Effector memory CD4-positive, alpha-beta T cell (primary cell): ENCODE results near the gene CADPS.

Experiments
- DNase-seq, 3 donors: peaks; one replicate each; pipeline ENCODE4 v3.0.0-alpha.2; 2020
- H3K27ac ChIP-seq: 2 replicates; pipeline ENCODE4 v1.7.0; 2013; ENCODE audit warnings: mild to moderate bottlenecking, low read length, moderate library complexity; ENCODE audit not compliant: insufficient read depth, poor library complexity, severe bottlenecking
- H3K27me3 ChIP-seq: replicated peaks from 2 replicates; pipeline ENCODE4 v1.7.0; 2013; ENCODE audit warnings: mild to moderate bottlenecking, low read length; ENCODE audit not compliant: insufficient read depth, control insufficient read depth, poor library complexity, severe bottlenecking
- H3K36me3 ChIP-seq: 2 replicates; pipeline ENCODE4 v1.7.0; 2013; ENCODE audit warnings: mild to moderate bottlenecking, low read length, moderate library complexity; ENCODE audit not compliant: control insufficient read depth, insufficient read depth
- H3K4me1 ChIP-seq: 2 replicates; pipeline ENCODE4 v1.7.0; 2013; ENCODE audit warnings: low read length, mild to moderate bottlenecking; ENCODE audit not compliant: control insufficient read depth, insufficient read depth, poor library complexity, severe bottlenecking
- H3K4me3 ChIP-seq: 2 replicates; pipeline ENCODE4 v1.7.0; 2013; ENCODE audit warnings: low read length, low read depth, mild to moderate bottlenecking; ENCODE audit not compliant: insufficient read depth, poor library complexity, severe bottlenecking
- H3K9me3 ChIP-seq: 2 replicates; pipeline ENCODE4 v1.7.0; 2013; ENCODE audit warnings: mild to moderate bottlenecking, low read length, moderate library complexity; ENCODE audit not compliant: control insufficient read depth

The CADPS gene

GRCh38 chr3:62727981-62728380 lies 147.2 kb downstream of the CADPS start:
- H3K27ac ChIP-seq, result no peak overlapping the region
- no peak overlapping the region for H3K4me3 ChIP-seq
- no peak for DNase-seq
- H3K27me3 ChIP-seq, result no peaks in the 10 kb centered on the region
- no peaks in the 10 kb centered on the region for H3K4me1 ChIP-seq
- no peaks in the 10 kb centered on the region for H3K36me3 ChIP-seq
- H3K9me3 ChIP-seq, result no peaks in the 10 kb centered on the region

GRCh38 chr3:62727536-62727935 lies 147.7 kb downstream of the CADPS start:
- DNase-seq, result no peak
- H3K4me3 ChIP-seq, result no peak overlapping the region
- H3K36me3 ChIP-seq, result no peaks in the 10 kb centered on the region
- H3K27me3 ChIP-seq, result no peaks in the 10 kb centered on the region
- no peaks in the 10 kb centered on the region for H3K4me1 ChIP-seq
- H3K27ac ChIP-seq, result no peak overlapping the region
- no peaks in the 10 kb centered on the region for H3K9me3 ChIP-seq

DNA sequence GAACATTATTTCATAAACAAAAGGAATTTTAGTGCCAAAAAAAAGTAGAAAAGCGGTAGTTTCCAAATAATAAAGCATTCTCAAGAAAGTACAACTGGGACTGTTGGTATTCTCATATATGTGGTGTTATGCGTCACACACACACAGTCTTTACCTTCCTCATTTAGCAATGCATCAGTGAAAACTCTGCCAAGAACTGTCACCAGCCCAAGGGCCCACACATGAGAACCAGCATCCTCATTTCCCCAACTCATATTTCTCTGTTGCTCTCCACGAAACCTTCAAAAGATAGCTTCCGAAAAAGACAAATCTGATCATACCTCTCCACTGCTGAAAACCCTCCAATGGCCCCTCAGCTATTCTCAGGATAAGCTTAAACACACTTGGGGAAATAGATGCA lies 150.7 kb downstream of the CADPS start:
- Histone ChIP-seq H3K36me3 (no peaks in the 10 kb centered on the region), H3K27me3 (no peaks in the 10 kb centered on the region), H3K4me1 (no peaks in the 10 kb centered on the region), H3K9me3 (no peaks in the 10 kb centered on the region), H3K27ac (no peak overlapping the region), H3K4me3 (no peak overlapping the region)
- no peak for DNase-seq

- Histone ChIP-seq H3K9me3 (no peaks in the 10 kb centered on the region), H3K27ac (no peak overlapping the region), H3K4me1 (no peaks in the 10 kb centered on the region), H3K27me3 (no peaks in the 10 kb centered on the region), H3K4me3 (no peak overlapping the region), H3K36me3 (no peaks in the 10 kb centered on the region)
- DNase-seq, result no peak
Measured at GRCh38 chr3:62723914-62724217, 151.3 kb downstream of the CADPS start.

DNA sequence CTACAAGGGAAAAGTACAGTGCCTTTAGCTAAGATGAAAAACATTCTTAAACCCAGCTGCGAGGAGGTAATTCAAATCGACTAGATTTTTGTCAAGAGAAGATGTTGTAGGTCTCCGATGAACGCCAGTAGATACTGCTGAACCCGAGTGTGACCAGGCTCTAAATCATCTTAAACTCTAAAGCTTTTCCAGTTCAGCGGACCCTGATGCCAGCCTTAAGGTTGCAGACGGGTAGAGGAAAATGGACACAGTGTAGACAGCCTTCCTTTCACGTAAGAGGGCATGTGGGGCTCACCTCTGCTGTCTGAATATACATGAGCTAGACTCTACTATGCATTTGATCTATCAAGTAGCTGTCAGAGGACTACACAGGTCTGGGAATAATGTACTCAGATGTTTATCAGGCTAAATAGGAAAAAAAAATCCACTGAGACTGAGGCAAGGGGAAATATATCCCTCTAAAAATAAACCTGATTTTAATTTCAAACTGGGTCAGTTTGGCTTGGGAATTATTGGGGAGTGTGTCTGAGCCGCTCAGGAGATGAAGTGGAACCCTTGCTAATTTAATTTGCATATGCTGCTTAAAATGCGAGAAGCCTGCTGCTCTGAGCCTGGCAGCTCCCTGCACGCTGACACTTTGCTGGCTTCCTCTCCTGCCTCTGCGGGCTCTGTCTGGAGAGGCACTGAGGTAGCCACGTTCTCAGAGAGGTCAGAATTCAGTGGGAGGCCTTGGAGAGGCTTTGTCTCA lies 151.9 kb downstream of the CADPS start:
- Histone ChIP-seq H3K27ac (no peak overlapping the region), H3K4me1 (no peaks in the 10 kb centered on the region), H3K27me3 (no peaks in the 10 kb centered on the region), H3K36me3 (no peaks in the 10 kb centered on the region), H3K9me3 (no peaks in the 10 kb centered on the region), H3K4me3 (no peak overlapping the region)
- no peak for DNase-seq

DNA sequence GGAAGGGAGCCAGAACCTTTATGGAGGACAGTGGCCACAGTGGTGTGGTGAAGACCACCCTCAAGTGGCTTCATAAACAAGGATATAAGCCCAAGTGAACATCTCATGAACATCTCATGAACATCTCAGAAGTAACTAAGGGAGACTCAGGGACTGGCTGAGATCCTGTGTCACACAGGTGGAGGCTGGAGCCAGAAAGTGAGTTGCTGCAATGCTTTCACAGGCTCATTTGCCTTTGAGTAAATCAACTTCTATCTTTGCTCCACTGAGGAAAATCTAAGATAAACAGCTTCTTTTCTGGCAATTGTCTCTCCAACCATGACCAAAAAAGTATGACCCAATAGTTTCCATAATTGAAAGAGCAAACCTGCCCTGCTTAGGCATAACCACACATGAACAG lies 152.9 kb downstream of the CADPS start:
- H3K4me3 ChIP-seq, result no peak overlapping the region
- H3K4me1 ChIP-seq, result no peaks in the 10 kb centered on the region

DNA sequence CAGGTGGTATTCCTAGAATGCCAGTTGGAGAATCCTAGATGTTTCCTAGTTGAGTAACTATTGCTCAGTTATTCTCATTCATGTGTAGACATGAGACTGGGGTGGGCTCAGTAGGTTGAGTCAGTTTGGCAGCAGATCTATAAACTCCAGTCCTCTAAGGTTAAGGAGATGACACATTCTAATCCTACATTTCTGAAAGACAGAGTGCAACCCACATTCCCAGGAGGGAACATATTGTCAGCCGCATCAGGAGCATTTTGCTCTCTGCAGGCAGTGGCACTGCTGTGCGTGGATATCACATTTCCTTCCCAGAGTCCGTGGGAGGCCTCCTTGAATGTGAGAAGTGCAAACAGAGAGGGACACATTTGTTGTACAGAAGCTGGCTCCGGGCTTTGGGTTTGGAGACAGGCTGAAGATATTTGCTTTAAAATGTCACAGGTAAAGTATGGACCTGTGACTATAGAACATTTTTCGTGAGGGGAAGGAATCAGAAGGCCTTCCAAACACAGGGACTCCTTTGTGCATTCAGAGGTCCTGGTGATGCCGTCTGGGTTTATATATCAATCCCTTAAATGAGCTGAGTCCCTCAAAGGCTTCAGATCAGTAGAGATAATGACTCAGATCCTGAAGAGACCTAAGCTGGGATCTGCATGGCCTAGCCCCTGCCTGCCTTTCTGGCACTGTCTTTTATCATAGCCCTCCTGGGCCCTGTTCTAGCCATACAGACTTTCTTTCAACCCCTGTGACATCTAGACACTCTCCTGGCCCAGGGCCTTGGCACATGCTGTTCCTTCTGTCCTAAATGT lies 156.5 kb downstream of the CADPS start:
- H3K27ac ChIP-seq, result no peak overlapping the region
- H3K4me1 ChIP-seq, result no peaks in the 10 kb centered on the region
- no peaks in the 10 kb centered on the region for H3K9me3 ChIP-seq
- no peaks in the 10 kb centered on the region for H3K36me3 ChIP-seq
- no peak overlapping the region for H3K4me3 ChIP-seq
- DNase-seq, result no peak
- no peaks in the 10 kb centered on the region for H3K27me3 ChIP-seq

More for the DNA sequence above, 152.9 kb downstream of the CADPS start:
- H3K27me3 ChIP-seq, result no peaks in the 10 kb centered on the region
- no peaks in the 10 kb centered on the region for H3K9me3 ChIP-seq
- DNase-seq, result no peak
- H3K27ac ChIP-seq, result no peak overlapping the region
- no peaks in the 10 kb centered on the region for H3K36me3 ChIP-seq

DNA sequence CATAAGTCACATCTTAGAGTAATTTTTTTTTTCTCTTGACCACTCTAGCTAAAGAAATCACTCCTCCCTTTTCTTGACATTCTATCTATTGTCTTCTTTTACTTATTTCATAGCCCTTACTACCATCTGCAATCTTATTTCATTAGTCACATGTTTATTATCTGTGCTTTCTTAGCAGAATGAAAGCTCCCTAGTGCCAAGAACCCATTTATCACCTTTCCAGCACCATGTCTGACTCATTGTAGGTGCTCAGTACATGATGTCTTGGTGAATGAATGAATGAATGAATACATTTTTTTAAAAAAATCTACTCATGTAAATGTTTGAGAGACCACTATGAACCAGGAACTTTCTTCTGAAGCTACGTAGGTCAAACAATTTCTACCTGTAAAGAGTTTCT lies 157.2 kb downstream of the CADPS start:
- Histone ChIP-seq H3K4me1 (no peaks in the 10 kb centered on the region), H3K36me3 (no peaks in the 10 kb centered on the region), H3K27ac (no peak overlapping the region), H3K4me3 (no peak overlapping the region), H3K9me3 (no peaks in the 10 kb centered on the region), H3K27me3 (no peaks in the 10 kb centered on the region)
- no peak for DNase-seq

GRCh38 chr3:62712746-62713145 lies 162.5 kb downstream of the CADPS start:
- Histone ChIP-seq H3K4me1 (no peaks in the 10 kb centered on the region), H3K27ac (no peak overlapping the region), H3K4me3 (no peak overlapping the region), H3K9me3 (no peaks in the 10 kb centered on the region), H3K36me3 (no peaks in the 10 kb centered on the region), H3K27me3 (no peaks in the 10 kb centered on the region)
- DNase-seq, result no peak

- no peak for DNase-seq
- no peaks in the 10 kb centered on the region for H3K9me3 ChIP-seq
- H3K27ac ChIP-seq, result no peak overlapping the region
- no peaks in the 10 kb centered on the region for H3K27me3 ChIP-seq
- no peaks in the 10 kb centered on the region for H3K4me1 ChIP-seq
- H3K4me3 ChIP-seq, result no peak overlapping the region
- H3K36me3 ChIP-seq, result no peaks in the 10 kb centered on the region
Measured at GRCh38 chr3:62710751-62711150, 164.5 kb downstream of the CADPS start.
